Measurements from ENCODE around the gene RNF166.

RNF166 gene

DNA sequence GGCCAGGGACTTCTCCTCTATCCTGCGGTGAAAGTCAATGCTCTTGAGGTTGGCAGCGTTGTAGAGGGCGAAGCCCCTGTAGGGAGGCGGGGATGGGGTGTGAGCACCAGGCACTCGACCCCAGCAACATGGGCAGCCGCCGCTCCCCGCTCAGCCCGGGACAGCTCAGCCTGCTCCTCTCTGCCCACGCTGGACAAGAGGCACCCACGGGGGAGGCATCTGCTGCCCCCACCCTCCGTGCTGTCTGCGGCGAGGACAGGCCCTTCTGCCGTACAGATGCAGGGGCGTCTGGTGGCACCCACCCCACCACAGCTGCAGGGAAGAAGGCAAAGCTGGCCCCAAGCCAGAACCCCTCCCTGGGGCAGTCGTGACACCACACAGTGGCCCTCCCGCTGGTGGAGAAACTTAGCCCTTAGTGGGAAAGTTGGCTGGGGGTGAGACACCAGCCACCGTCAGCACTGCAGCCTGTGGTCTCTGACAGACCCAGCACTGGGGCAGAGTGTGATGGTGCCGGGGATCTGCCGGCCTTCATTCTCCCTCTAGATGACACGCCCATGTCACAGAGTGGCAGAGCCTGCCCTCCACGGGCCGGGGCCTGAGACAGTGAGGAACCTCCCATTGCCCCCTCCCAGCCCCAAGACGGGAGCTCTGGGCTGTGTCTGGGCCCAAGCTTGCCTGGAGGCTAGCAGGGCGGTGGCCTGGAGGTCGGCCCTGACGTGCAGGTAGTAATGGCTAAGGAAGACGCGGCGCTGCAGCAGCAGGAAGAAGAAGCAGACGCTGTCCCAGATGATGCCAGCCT is 19.6 kb upstream of the RNF166 start:
- no peak for DNase-seq (ENCODE audit: low read depth in 1 of 2, low spot score in 1 of 2)
- in situ Hi-C loops (cut with HindIII; ENCODE audit: low pct_unique_long_range_greater_than_20kb, low sequenced_read_pairs) = no loop called here
- no peak for TF ChIP-seq JUND (IDR thresholded peaks at IDR 0.05; ENCODE audit: low read depth)

DNA sequence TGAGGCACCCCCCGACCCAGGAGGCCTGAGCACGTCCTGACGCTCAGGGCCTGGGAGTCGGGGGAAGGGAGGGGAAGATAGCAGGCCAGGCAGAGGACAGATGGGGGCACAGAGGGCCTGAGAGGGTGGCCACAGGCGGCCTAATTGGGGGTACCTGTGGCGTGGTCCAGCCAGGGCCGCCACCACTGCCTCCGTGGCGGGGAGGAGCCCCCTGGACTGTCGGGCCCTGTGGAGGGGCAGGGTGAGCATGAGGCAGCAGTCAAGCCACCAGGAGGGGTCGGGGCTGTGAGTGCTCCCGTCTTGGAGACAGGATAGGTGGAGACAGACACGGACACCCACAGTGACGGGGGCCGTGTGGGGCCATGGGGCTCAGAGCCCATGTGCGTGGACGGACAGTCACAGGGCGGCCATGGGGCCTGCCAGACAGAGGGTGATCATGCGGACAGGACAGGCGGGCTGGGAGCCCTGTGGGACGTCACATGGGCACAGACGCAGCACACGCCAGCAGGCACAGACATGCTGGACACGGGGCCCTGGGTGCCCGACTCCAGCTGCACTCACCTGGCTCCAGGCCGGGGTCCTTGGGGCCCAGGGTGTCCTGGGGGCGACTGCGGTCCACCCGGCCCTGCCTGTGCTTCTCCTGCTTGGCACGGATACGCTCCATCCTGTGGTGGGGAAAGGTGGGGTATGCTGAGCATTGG is 18.8 kb upstream of the RNF166 start:
- TF ChIP-seq JUND (IDR thresholded peaks at IDR 0.05; ENCODE audit: low read depth) = no peak
- in situ Hi-C loops (cut with HindIII; ENCODE audit: low pct_unique_long_range_greater_than_20kb, low sequenced_read_pairs) = no loop called here
- no peak for DNase-seq (ENCODE audit: low read depth in 1 of 2, low spot score in 1 of 2)

DNA sequence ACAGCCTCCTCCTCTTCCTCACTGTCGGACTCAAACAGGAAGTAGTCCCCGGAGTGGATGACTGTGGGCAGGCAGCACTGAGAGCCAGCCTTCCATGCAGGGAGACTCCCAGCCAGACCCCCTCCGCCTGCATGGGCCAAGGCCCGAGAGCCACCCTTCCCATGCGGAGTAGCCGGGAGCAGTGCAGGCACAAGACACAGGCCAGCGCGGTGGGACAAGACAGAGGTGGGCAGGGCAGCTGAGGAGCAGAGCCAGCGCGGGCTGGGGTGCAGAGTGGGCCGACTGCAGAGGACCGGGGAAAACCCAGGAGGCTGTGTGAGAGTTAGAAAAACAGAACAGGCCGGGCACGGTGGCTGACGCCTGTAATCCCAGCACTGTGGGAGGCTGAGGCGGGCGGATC is 17.7 kb upstream of the RNF166 start:
- TF ChIP-seq JUND (IDR thresholded peaks at IDR 0.05; ENCODE audit: low read depth) = no peak
- in situ Hi-C loops (cut with HindIII; ENCODE audit: low pct_unique_long_range_greater_than_20kb, low sequenced_read_pairs) = no loop called here

DNA sequence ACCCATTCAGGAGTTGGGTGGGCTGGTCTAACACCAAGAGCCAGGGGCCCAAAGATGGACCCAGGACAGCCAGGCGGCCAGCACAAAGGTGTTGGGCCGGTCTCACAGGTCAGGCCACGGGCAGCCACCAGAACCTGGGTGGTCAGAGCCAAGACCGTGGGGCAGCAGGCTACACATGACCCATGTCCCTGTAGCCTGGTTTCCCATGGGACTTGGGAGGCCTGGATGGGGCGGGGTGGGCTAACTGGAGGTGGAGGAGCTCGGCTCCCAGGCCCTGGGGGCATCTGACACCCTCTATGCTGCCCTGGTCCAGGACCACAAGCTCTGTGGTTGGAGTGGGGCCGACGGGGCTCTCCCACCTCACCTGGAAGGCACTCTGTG is 17.3 kb upstream of the RNF166 start:
- TF ChIP-seq JUND (IDR thresholded peaks at IDR 0.05; ENCODE audit: low read depth) = no peak
- in situ Hi-C loops (cut with HindIII; ENCODE audit: low pct_unique_long_range_greater_than_20kb, low sequenced_read_pairs) = no loop called here
- DNase-seq (ENCODE audit: low read depth in 1 of 2, low spot score in 1 of 2) = no peak

More for the DNA sequence above, 17.7 kb upstream of the RNF166 start:
- no peak for DNase-seq (ENCODE audit: low read depth in 1 of 2, low spot score in 1 of 2)

DNA sequence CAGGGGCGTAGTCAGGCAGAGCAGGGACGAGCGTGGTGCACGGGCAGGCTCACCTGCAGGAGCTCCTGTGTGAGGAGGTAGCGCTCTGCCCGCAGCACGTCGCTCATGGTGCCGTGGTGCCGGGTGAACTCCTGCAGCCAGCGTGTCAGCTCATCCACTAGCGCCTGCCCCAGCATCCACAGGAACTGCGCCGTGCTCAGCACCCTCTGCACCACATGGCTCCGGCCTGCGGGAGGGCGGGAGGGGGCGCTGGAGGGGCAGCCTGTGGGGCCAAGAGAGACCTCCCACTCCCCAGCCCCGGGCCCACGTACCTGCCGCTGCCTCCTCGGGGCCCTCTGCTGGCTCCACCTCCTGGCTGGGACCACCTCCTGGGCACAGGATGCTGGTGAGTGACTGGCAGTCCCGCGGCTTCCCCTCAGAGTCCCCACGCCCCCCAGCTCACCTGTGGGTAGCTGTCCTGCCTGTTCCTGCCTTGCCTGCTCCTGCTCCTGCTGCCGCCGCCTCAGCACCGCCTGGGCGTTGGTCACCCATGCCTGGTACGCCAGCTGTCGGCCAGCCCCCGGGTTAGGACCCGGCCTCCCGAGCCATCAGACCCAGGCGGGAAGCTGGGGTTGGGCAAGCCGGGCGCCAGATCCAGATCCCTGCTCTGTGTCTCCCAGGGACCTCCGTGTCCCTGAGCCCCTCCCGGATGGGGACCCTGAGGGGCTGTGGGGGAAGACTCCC is 16.7 kb upstream of the RNF166 start:
- DNase-seq (ENCODE audit: low read depth in 1 of 2, low spot score in 1 of 2) = no peak
- TF ChIP-seq JUND (IDR thresholded peaks at IDR 0.05; ENCODE audit: low read depth) = no peak
- in situ Hi-C loops (cut with HindIII; ENCODE audit: low pct_unique_long_range_greater_than_20kb, low sequenced_read_pairs) = no loop called here

DNA sequence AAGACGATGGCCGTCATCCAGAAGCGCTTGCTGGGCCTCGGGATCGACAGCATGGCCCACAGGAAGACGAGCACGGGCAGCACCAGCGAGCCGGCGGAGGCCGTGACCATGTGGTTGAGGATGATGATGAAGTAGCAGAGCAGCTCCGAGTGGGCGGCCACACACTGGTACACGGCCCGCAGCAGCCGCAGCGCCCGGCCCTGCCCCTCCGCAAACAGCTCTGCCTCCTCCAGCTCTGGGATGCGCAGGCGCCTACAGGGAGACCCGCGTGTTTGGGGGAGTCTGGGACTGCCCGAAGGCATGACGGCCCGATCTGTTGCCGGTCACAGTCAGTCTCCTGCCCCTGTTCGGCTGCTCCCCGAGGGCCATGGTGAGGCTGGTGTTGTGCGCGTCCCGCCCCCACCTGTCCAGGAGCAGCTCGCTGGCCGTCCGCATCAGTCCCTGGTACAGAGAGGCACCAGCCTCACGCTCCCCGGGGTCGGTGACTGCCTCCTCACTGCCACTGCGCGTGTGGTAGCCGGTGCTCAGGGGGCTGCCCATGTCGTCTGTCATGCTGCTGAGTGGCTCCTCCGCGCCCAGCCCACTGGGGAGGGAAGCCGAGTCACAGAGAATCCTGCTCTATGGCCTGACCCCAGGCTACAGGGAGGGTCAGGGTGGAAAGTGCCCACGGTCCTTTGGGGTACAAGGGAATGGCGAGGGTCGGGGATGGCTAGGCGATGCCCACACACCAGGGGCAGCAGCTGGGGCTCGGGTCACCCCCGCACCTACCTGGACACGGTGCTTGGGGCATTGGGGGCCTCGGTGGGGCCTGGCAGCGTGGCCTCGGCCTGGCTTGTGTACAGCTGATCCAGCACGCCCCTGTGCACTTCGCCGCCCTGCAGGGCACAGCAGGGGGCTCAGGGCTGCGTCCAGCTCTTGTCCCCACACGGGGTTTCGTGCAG is 15.9 kb upstream of the RNF166 start:
- in situ Hi-C loops (cut with HindIII; ENCODE audit: low pct_unique_long_range_greater_than_20kb, low sequenced_read_pairs) = no loop called here
- no peak for TF ChIP-seq JUND (IDR thresholded peaks at IDR 0.05; ENCODE audit: low read depth)
- DNase-seq (ENCODE audit: low read depth in 1 of 2, low spot score in 1 of 2) = no peak

DNA sequence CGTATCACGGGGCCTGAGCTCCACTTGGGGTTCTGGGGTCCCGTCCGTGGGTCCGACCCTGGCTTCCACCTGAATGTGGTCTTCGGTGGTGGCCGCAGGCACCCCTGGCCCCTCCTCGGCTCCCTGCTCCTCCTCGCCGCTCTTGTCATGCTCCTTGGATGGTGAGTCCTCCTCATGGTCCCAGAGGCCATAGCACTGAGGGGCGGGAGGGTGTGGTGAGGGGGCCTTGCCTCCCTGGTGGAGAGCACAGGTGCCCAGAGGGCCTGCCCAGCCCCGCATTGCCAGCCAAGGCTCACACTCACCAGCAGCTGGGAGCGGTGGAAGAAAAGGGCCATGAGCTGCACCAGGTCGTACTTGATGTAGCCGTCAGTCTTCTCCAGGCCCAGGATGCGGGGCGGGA is 15.0 kb upstream of the RNF166 start:
- no peak for TF ChIP-seq JUND (IDR thresholded peaks at IDR 0.05; ENCODE audit: low read depth)
- DNase-seq (ENCODE audit: low read depth in 1 of 2, low spot score in 1 of 2) = no peak
- in situ Hi-C loops (cut with HindIII; ENCODE audit: low pct_unique_long_range_greater_than_20kb, low sequenced_read_pairs) = no loop called here

DNA sequence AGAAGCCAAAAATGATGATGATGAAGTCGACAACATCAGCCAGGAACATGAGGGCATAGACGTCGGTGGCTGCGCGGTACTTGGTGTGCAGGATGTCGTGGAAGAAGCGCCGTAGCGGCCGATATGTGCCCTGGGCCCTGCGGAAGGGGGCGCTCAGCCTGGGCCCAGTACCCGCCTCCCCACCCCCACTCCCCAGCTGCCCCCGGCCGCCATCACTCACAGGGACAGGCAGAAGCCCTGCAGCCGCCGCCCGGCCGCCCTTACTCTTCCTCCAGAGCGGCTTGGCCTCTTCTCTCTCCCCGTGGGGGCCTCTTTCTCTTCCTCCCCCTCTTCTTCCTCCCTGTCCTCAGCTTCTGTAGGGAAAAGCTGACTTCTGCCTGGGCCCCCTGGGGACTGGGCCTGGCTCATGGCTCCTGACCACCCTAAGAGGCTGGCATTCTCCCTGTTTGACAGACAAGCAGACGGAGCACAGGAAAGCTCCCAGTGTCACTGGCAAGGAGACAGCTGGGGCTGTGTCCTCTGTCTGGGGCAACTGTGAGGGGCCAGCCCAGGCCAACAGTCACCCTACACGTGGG is 14.3 kb upstream of the RNF166 start:
- in situ Hi-C loops (cut with HindIII; ENCODE audit: low pct_unique_long_range_greater_than_20kb, low sequenced_read_pairs) = no loop called here
- DNase-seq (ENCODE audit: low read depth in 1 of 2, low spot score in 1 of 2) = no peak
- no peak for TF ChIP-seq JUND (IDR thresholded peaks at IDR 0.05; ENCODE audit: low read depth)

DNA sequence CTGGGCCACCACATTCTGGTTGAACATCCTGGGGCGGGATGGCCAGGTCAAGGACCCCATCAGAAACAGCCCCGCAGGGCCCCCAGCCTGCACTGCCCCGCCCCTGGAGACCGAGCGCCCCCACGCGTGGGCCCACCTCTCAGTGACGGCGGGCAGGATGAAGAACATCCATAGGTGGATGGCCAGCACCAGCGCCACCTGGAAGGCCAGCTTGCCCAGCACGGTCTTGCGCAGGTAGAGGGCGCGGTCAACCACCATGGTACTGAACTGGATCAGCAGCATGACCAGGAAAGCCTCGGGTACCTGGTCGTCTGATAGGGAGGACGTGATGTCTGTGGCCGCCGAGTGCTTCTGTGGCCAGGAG is 13.7 kb upstream of the RNF166 start:
- in situ Hi-C loops (cut with HindIII; ENCODE audit: low pct_unique_long_range_greater_than_20kb, low sequenced_read_pairs) = no loop called here
- DNase-seq (ENCODE audit: low read depth in 1 of 2, low spot score in 1 of 2) = no peak
- TF ChIP-seq JUND (IDR thresholded peaks at IDR 0.05; ENCODE audit: low read depth) = no peak

DNA sequence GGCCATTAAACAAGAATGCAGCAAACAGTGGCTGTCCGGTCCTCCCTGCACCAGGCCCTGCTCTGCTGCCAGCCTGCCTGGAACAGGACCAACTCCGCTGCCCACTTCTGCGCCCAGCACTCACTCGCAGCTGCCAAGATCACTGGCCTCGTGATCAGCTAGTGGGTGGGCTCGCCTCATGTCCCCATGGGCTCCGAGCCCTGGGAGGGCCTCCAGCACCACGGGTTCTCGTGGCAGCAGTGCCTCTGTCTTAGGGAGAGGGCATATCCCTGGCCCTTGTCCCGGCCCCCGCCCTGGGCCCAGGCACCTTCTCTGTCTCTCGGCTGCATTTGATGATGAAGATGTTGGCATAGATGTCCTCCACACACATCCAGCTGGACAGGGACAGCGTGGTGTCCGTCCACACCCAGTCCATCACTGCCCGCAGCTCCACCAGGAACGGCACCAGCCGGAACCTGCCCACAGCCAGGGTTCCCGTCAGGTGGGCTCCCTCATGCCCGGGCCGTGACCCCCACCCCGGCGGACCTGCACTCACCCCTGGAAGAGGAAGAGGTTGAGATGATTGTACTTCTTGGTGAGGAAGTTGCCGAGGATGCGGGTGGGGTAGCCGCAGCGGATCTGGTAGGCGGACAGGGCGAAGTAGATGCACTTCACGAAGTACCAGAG is 13.2 kb upstream of the RNF166 start:
- in situ Hi-C loops (cut with HindIII; ENCODE audit: low pct_unique_long_range_greater_than_20kb, low sequenced_read_pairs) = no loop called here
- no peak for DNase-seq (ENCODE audit: low read depth in 1 of 2, low spot score in 1 of 2)
- no peak for TF ChIP-seq JUND (IDR thresholded peaks at IDR 0.05; ENCODE audit: low read depth)

DNA sequence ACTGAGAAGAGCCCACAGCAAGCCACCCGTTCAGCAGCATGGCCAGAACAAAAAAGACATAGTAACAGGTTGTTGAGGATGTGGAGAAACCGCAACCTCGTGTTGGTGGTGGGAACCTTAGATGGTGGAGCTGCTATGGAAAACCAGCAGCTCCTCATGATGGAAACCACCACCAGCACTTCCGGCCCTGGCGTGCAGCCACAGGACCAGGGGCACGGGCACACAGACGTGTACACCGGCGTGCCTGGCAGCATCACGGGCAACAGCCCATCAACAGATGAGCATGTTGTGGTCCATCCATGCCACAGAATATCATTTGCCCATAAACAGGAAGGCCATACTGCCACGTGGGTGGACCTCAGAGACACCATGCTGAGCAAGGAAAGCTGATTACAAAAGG is 12.0 kb upstream of the RNF166 start:
- in situ Hi-C loops (cut with HindIII; ENCODE audit: low pct_unique_long_range_greater_than_20kb, low sequenced_read_pairs) = no loop called here
- no peak for DNase-seq (ENCODE audit: low read depth in 1 of 2, low spot score in 1 of 2)
- no peak for TF ChIP-seq JUND (IDR thresholded peaks at IDR 0.05; ENCODE audit: low read depth)

Measured in T47D (cell line).